ENCODE results near the gene WDR43.
"Not testable (repeated sequence)": the region's sequence is repeated elsewhere in the genome, so short reads cannot be mapped to it uniquely, and the experiment has no call there.

The WDR43 gene

GRCh38 chr2:28962505-28962904 lies 68.0 kb downstream of the WDR43 start:
- DNase-seq (ENCODE audit: low spot score): no peak

GRCh38 chr2:28970464-28971160 lies 76.1 kb downstream of the WDR43 start:
- no peak for DNase-seq (ENCODE audit: low spot score)

- no peak for DNase-seq (ENCODE audit: low spot score)
Observed at GRCh38 chr2:28972778-28973335, 78.4 kb downstream of the WDR43 start.

GRCh38 chr2:28974252-28974651 lies 79.8 kb downstream of the WDR43 start:
- DNase-seq (ENCODE audit: low spot score): no peak

GRCh38 chr2:28975671-28976070 lies 81.2 kb downstream of the WDR43 start:
- DNase-seq (ENCODE audit: low spot score): no peak

GRCh38 chr2:28976584-28976983 lies 82.1 kb downstream of the WDR43 start:
- DNase-seq (ENCODE audit: low spot score): no peak

- DNase-seq (ENCODE audit: low spot score): no peak
Observed at GRCh38 chr2:28977176-28977875, 82.9 kb downstream of the WDR43 start.

GRCh38 chr2:28978001-28978400 lies 83.5 kb downstream of the WDR43 start:
- DNase-seq (ENCODE audit: low spot score): not testable (repeated sequence)

- no peak for DNase-seq (ENCODE audit: low spot score)
Observed at GRCh38 chr2:28978606-28979005, 84.1 kb downstream of the WDR43 start.

GRCh38 chr2:28979041-28979440 lies 84.6 kb downstream of the WDR43 start:
- no peak for DNase-seq (ENCODE audit: low spot score)

GRCh38 chr2:28979576-28980366 lies 85.3 kb downstream of the WDR43 start:
- no peak for DNase-seq (ENCODE audit: low spot score)

GRCh38 chr2:28980368-28981015 lies 86.0 kb downstream of the WDR43 start:
- no peak for DNase-seq (ENCODE audit: low spot score)

GRCh38 chr2:28981016-28981441 lies 86.6 kb downstream of the WDR43 start, which contains the start of gene TOGARAM2:
Gene TOGARAM2 (plus strand): TSS chr2:28981298. CDS start chr2:28994835, 13,537 bp downstream.
- no peak for DNase-seq (ENCODE audit: low spot score)

- DNase-seq (ENCODE audit: low spot score): no peak
Observed at GRCh38 chr2:28981620-28982376, 87.3 kb downstream of the WDR43 start.

- no peak for DNase-seq (ENCODE audit: low spot score)
Observed at GRCh38 chr2:28982381-28982950, 88.0 kb downstream of the WDR43 start.

GRCh38 chr2:28986429-28986828 lies 92.0 kb downstream of the WDR43 start:
- no peak for DNase-seq (ENCODE audit: low spot score)

GRCh38 chr2:28989973-28990372 lies 95.5 kb downstream of the WDR43 start:
- no peak for DNase-seq (ENCODE audit: low spot score)

GRCh38 chr2:28990445-28990844 lies 96.0 kb downstream of the WDR43 start:
- DNase-seq (ENCODE audit: low spot score): no peak

GRCh38 chr2:28991021-28991420 lies 96.6 kb downstream of the WDR43 start:
- DNase-seq (ENCODE audit: low spot score): no peak

GRCh38 chr2:28991460-28991859 lies 97.0 kb downstream of the WDR43 start:
- no peak for DNase-seq (ENCODE audit: low spot score)

Data from SK-N-DZ (cell line).